ENCODE data around the gene TMEM151B.

TMEM151B gene

GRCh38 chr6:44264154-44265006 lies 5.9 kb upstream of the TMEM151B start:
- no peak for DNase-seq (ENCODE audit: low read depth)
- peak overlapping the region; percentile 82 for H3K4me3 ChIP-seq (ENCODE audit: low read length)
- no peak for TF ChIP-seq CTCF (conservative IDR thresholded peaks at IDR 0.05; ENCODE audit: low read length)

GRCh38 chr6:44265007-44265721 lies 5.1 kb upstream of the TMEM151B start, which contains the start of gene NFKBIE:
NFKBIE (minus strand) TSS chr6:44265551; CDS start chr6:44265346, 205 bp downstream.
- peak; percentile 82 for DNase-seq (ENCODE audit: low read depth)
- peak; percentile 23 for TF ChIP-seq CTCF (conservative IDR thresholded peaks at IDR 0.05; ENCODE audit: low read length)
- H3K4me3 ChIP-seq (ENCODE audit: low read length): peak within 1 kb of the TSS; percentile 82

- no peak for DNase-seq (ENCODE audit: low read depth)
- H3K4me3 ChIP-seq (ENCODE audit: low read length): peak overlapping the region; percentile 36; the same call in 1 of the 2 replicates
- TF ChIP-seq CTCF (conservative IDR thresholded peaks at IDR 0.05; ENCODE audit: low read length): no peak
Measured at GRCh38 chr6:44265722-44266233, 4.5 kb upstream of the TMEM151B start.

GRCh38 chr6:44266347-44266746 lies 3.9 kb upstream of the TMEM151B start:
- no peak overlapping the region for H3K4me3 ChIP-seq (ENCODE audit: low read length)
- DNase-seq (ENCODE audit: low read depth): no peak
- TF ChIP-seq CTCF (conservative IDR thresholded peaks at IDR 0.05; ENCODE audit: low read length): no peak

GRCh38 chr6:44267252-44267651 lies 3.0 kb upstream of the TMEM151B start:
- H3K4me3 ChIP-seq (ENCODE audit: low read length): no peak overlapping the region
- no peak for DNase-seq (ENCODE audit: low read depth)
- no peak for TF ChIP-seq CTCF (conservative IDR thresholded peaks at IDR 0.05; ENCODE audit: low read length)

GRCh38 chr6:44268095-44268628 lies 2.1 kb upstream of the TMEM151B start:
- DNase-seq (ENCODE audit: low read depth): no peak
- no peak overlapping the region for H3K4me3 ChIP-seq (ENCODE audit: low read length)
- peak; percentile 99 for TF ChIP-seq CTCF (conservative IDR thresholded peaks at IDR 0.05; ENCODE audit: low read length)
